Measurements from ENCODE around the gene BFAR. TPM values are rescaled to one million over a fixed set of nuclear protein-coding genes. Genes with fewer than 3 reads are reported as not detected.

The BFAR gene
- total and polyA plus RNA-seq, 3 experiments from 2014 or later = 49.4 to 87.7 (median 79.1) TPM

- ChIA-PET POLR2A (no interaction called here), CTCF (no interaction called here)
- Mint-ChIP-seq H3K27me3 (no peaks in the 10 kb centered on the region), H3K36me3 (peaks cover 0 to 76% (median 16%) of the 10 kb centered on the region in 3 donors), H3K9me3 (no peaks in the 10 kb centered on the region), H3K4me3 (no peak overlapping the region), H3K27ac (no peak overlapping the region), H3K4me1 (no peaks in the 10 kb centered on the region)
- no peaks in the 10 kb centered on the region for H3K4me1 ChIP-seq (ENCODE audit: insufficient read depth, low read length)
- no peaks in the 10 kb centered on the region for H3K9me3 ChIP-seq (ENCODE audit: low read length)
- no peak overlapping the region for H3K27ac ChIP-seq (ENCODE audit: low read depth, low read length)
- DNase-seq = no peak
- H3K36me3 ChIP-seq (ENCODE audit: insufficient read depth, low read length) = peaks cover 41% of the 10 kb centered on the region
- no peaks in the 10 kb centered on the region for H3K27me3 ChIP-seq (ENCODE audit: insufficient read depth, low read length, poor library complexity, severe bottlenecking)
- no peak overlapping the region for H3K4me3 ChIP-seq (ENCODE audit: low read length)
These were observed 24.1 kb upstream of the BFAR start for GRCh38 chr16:14608604-14609003.

- Histone ChIP-seq H3K36me3 (ENCODE audit: insufficient read depth, low read length) (peaks cover 45% of the 10 kb centered on the region), H3K27ac (ENCODE audit: low read depth, low read length) (no peak overlapping the region), H3K4me1 (ENCODE audit: insufficient read depth, low read length) (no peaks in the 10 kb centered on the region), H3K4me3 (ENCODE audit: low read length) (no peak overlapping the region), H3K9me3 (ENCODE audit: low read length) (no peaks in the 10 kb centered on the region), H3K27me3 (ENCODE audit: insufficient read depth, low read length, poor library complexity, severe bottlenecking) (no peaks in the 10 kb centered on the region)
- no peaks in the 10 kb centered on the region for H3K4me1 Mint-ChIP-seq
- no peak for DNase-seq
- peaks cover 0 to 79% (median 14%) of the 10 kb centered on the region in 3 donors for H3K36me3 Mint-ChIP-seq
- H3K9me3 Mint-ChIP-seq = no peaks in the 10 kb centered on the region
- no peak overlapping the region for H3K27ac Mint-ChIP-seq
- no peaks in the 10 kb centered on the region for H3K27me3 Mint-ChIP-seq
- ChIA-PET POLR2A (no interaction called here), CTCF (no interaction called here)
- no peak overlapping the region for H3K4me3 Mint-ChIP-seq
These were observed 23.0 kb upstream of the BFAR start for GRCh38 chr16:14609716-14610115.

- Mint-ChIP-seq H3K36me3 (peaks cover 4 to 86% (median 20%) of the 10 kb centered on the region in 3 donors), H3K4me1 (no peaks in the 10 kb centered on the region), H3K9me3 (no peaks in the 10 kb centered on the region), H3K27me3 (no peaks in the 10 kb centered on the region), H3K4me3 (no peak overlapping the region), H3K27ac (no peak overlapping the region)
- Histone ChIP-seq H3K4me3 (ENCODE audit: low read length) (no peak overlapping the region), H3K4me1 (ENCODE audit: insufficient read depth, low read length) (no peaks in the 10 kb centered on the region), H3K27ac (ENCODE audit: low read depth, low read length) (no peak overlapping the region), H3K36me3 (ENCODE audit: insufficient read depth, low read length) (peaks cover 41% of the 10 kb centered on the region), H3K9me3 (ENCODE audit: low read length) (no peaks in the 10 kb centered on the region), H3K27me3 (ENCODE audit: insufficient read depth, low read length, poor library complexity, severe bottlenecking) (no peaks in the 10 kb centered on the region)
- POLR2A ChIA-PET = no interaction called here
- CTCF ChIA-PET = no interaction called here
- no peak for DNase-seq
These were observed 21.1 kb upstream of the BFAR start for GRCh38 chr16:14611660-14612059.

GRCh38 chr16:14613991-14614390 lies 18.8 kb upstream of the BFAR start:
- Mint-ChIP-seq H3K36me3 (peaks cover 4 to 75% (median 22%) of the 10 kb centered on the region in 3 donors), H3K4me3 (no peak overlapping the region), H3K4me1 (no peaks in the 10 kb centered on the region), H3K27me3 (no peaks in the 10 kb centered on the region), H3K27ac (peak overlapping the region in 3 of 8 donors; percentile 42 to 89 (median 73)), H3K9me3 (no peaks in the 10 kb centered on the region)
- no peaks in the 10 kb centered on the region for H3K27me3 ChIP-seq (ENCODE audit: insufficient read depth, low read length, poor library complexity, severe bottlenecking)
- no peak overlapping the region for H3K27ac ChIP-seq (ENCODE audit: low read depth, low read length)
- CTCF ChIA-PET = no interaction called here
- no peak overlapping the region for H3K4me3 ChIP-seq (ENCODE audit: low read length)
- no peak for DNase-seq
- peaks cover 24% of the 10 kb centered on the region for H3K36me3 ChIP-seq (ENCODE audit: insufficient read depth, low read length)
- POLR2A ChIA-PET = no interaction called here
- no peaks in the 10 kb centered on the region for H3K9me3 ChIP-seq (ENCODE audit: low read length)
- no peaks in the 10 kb centered on the region for H3K4me1 ChIP-seq (ENCODE audit: insufficient read depth, low read length)

- H3K4me3 Mint-ChIP-seq = no peak overlapping the region
- peaks cover 17% of the 10 kb centered on the region for H3K36me3 ChIP-seq (ENCODE audit: insufficient read depth, low read length)
These were observed 16.5 kb upstream of the BFAR start for GRCh38 chr16:14616280-14616679.

GRCh38 chr16:14618566-14618965 lies 14.2 kb upstream of the BFAR start:
- Mint-ChIP-seq H3K4me1 (peaks cover 2 to 7% (median 4%) of the 10 kb centered on the region in 3 donors), H3K27ac (peak overlapping the region in 1 of 8 donors; percentile 41), H3K36me3 (peaks cover 4 to 73% (median 23%) of the 10 kb centered on the region in 3 donors), H3K27me3 (no peaks in the 10 kb centered on the region), H3K9me3 (no peaks in the 10 kb centered on the region), H3K4me3 (no peak overlapping the region)
- H3K27ac ChIP-seq (ENCODE audit: low read depth, low read length) = no peak overlapping the region
- H3K4me1 ChIP-seq (ENCODE audit: insufficient read depth, low read length) = no peaks in the 10 kb centered on the region
- H3K27me3 ChIP-seq (ENCODE audit: insufficient read depth, low read length, poor library complexity, severe bottlenecking) = no peaks in the 10 kb centered on the region
- DNase-seq = no peak
- no peak overlapping the region for H3K4me3 ChIP-seq (ENCODE audit: low read length)
- peaks cover 12% of the 10 kb centered on the region for H3K36me3 ChIP-seq (ENCODE audit: insufficient read depth, low read length)
- POLR2A ChIA-PET = no interaction called here
- CTCF ChIA-PET = no interaction called here
- H3K9me3 ChIP-seq (ENCODE audit: low read length) = no peaks in the 10 kb centered on the region

More at GRCh38 chr16:14616280-14616679, 16.5 kb upstream of the BFAR start:
- no peak overlapping the region for H3K4me3 ChIP-seq (ENCODE audit: low read length)
- DNase-seq = no peak
- Mint-ChIP-seq H3K9me3 (no peaks in the 10 kb centered on the region), H3K36me3 (peaks cover 4 to 66% (median 23%) of the 10 kb centered on the region in 3 donors), H3K4me1 (peaks cover 2 to 5% (median 4%) of the 10 kb centered on the region in 3 donors), H3K27ac (peak overlapping the region in 1 of 8 donors; percentile 51), H3K27me3 (no peaks in the 10 kb centered on the region)
- H3K27me3 ChIP-seq (ENCODE audit: insufficient read depth, low read length, poor library complexity, severe bottlenecking) = no peaks in the 10 kb centered on the region
- H3K9me3 ChIP-seq (ENCODE audit: low read length) = no peaks in the 10 kb centered on the region
- no peaks in the 10 kb centered on the region for H3K4me1 ChIP-seq (ENCODE audit: insufficient read depth, low read length)
- POLR2A ChIA-PET = no interaction called here
- CTCF ChIA-PET = no interaction called here
- no peak overlapping the region for H3K27ac ChIP-seq (ENCODE audit: low read depth, low read length)

GRCh38 chr16:14627078-14627477 lies 5.7 kb upstream of the BFAR start:
- Histone ChIP-seq H3K4me3 (ENCODE audit: low read length) (no peak overlapping the region), H3K27me3 (ENCODE audit: insufficient read depth, low read length, poor library complexity, severe bottlenecking) (no peaks in the 10 kb centered on the region), H3K9me3 (ENCODE audit: low read length) (no peaks in the 10 kb centered on the region), H3K36me3 (ENCODE audit: insufficient read depth, low read length) (peaks cover 15% of the 10 kb centered on the region), H3K27ac (ENCODE audit: low read depth, low read length) (no peak overlapping the region), H3K4me1 (ENCODE audit: insufficient read depth, low read length) (peaks cover 32% of the 10 kb centered on the region)
- peaks cover 10 to 68% (median 15%) of the 10 kb centered on the region in 3 donors for H3K36me3 Mint-ChIP-seq
- peak overlapping the region in 4 of 8 donors; percentile 1 to 75 (median 34) for H3K27ac Mint-ChIP-seq
- H3K4me1 Mint-ChIP-seq = peaks cover 29 to 54% (median 43%) of the 10 kb centered on the region in 3 donors
- no peaks in the 10 kb centered on the region for H3K27me3 Mint-ChIP-seq
- CTCF ChIA-PET = no interaction called here
- H3K9me3 Mint-ChIP-seq = peaks cover 0 to 4% (median 0%) of the 10 kb centered on the region in 5 donors
- no peak for DNase-seq
- POLR2A ChIA-PET = no interaction called here
- H3K4me3 Mint-ChIP-seq = peak overlapping the region in 1 of 7 donors; percentile 61

GRCh38 chr16:14628806-14629611 lies 3.7 kb upstream of the BFAR start:
- ChIA-PET POLR2A (interaction anchor here (0.5 kb wide), 1 partner anchor 693 kb away, joined by 3 read pairs; no protein-coding TSS in a partner anchor), CTCF (no interaction called here)
- peaks cover 37 to 67% (median 55%) of the 10 kb centered on the region in 3 donors for H3K4me1 Mint-ChIP-seq
- H3K36me3 ChIP-seq (ENCODE audit: insufficient read depth, low read length) = peaks cover 15% of the 10 kb centered on the region
- DNase-seq = peak in 3 of 5 donors; percentile 5 to 50 (median 6)
- peaks cover 0 to 2% of the 10 kb centered on the region in 2 donors for H3K27me3 Mint-ChIP-seq
- H3K4me1 ChIP-seq (ENCODE audit: insufficient read depth, low read length) = peaks cover 36% of the 10 kb centered on the region
- H3K9me3 Mint-ChIP-seq = peaks cover 0 to 4% (median 0%) of the 10 kb centered on the region in 5 donors
- peak overlapping the region; percentile 91 for H3K27ac ChIP-seq (ENCODE audit: low read depth, low read length)
- H3K27ac Mint-ChIP-seq = peak overlapping the region; percentile 93 to 100 (median 98)
- peaks cover 10 to 56% (median 10%) of the 10 kb centered on the region in 3 donors for H3K36me3 Mint-ChIP-seq
- peak overlapping the region; percentile 64 for H3K4me3 ChIP-seq (ENCODE audit: low read length)
- no peaks in the 10 kb centered on the region for H3K27me3 ChIP-seq (ENCODE audit: insufficient read depth, low read length, poor library complexity, severe bottlenecking)
- peak overlapping the region; percentile 83 to 97 (median 91) for H3K4me3 Mint-ChIP-seq
- no peaks in the 10 kb centered on the region for H3K9me3 ChIP-seq (ENCODE audit: low read length)
